Measurements from ENCODE around the gene OCA2. TPM values are rescaled to one million over a fixed set of nuclear protein-coding genes. Genes with fewer than 3 reads are reported as not detected.

Gene OCA2
- total RNA-seq, 3 donors from 2014 or later (not counting 1 experiment from before 2014, with no cell fraction given) = 0.35 to 1.5 (median 0.56) TPM

DNA sequence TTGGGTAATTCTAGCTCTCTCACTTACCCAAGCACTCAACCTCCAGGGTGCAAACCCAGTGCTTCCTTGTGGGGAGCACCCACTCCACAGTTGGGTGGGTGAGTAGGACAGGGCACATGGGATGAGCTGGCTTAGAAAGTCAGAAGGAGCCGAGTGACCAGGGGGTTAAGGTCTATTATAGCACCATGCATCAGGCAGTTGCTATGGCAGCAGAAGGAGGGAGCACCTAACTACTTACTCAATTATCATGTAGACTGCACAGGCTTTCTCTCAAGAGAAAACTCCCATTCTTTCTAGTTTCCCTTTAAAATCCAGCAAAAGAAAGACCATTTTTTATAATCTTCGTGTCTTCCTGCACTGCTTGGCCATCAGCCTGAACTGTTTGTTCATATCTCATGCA, 163.0 kb downstream of the OCA2 start:
- H3K4me3 ChIP-seq (ENCODE audit: low read length) = no peak overlapping the region
- intact Hi-C loops (cut with micrococcal nuclease) = no loop called here
- H3K36me3 ChIP-seq (ENCODE audit: control insufficient read depth, insufficient read depth, low read length) = no peaks in the 10 kb centered on the region
- no peaks in the 10 kb centered on the region for H3K4me1 Mint-ChIP-seq
- peaks cover 8% of the 10 kb centered on the region for H3K9me3 ChIP-seq (ENCODE audit: control insufficient read depth, insufficient read depth, low read length)
- H3K27me3 ChIP-seq (ENCODE audit: control insufficient read depth, insufficient read depth, low read length) = no peaks in the 10 kb centered on the region
- H3K27ac Mint-ChIP-seq = no peak overlapping the region
- no peaks in the 10 kb centered on the region for H3K27me3 Mint-ChIP-seq (ENCODE audit: low read depth in 2 of 2)
- H3K4me1 ChIP-seq (ENCODE audit: control insufficient read depth, insufficient read depth, low read length) = no peaks in the 10 kb centered on the region
- no peak for DNase-seq
- peaks cover 2 to 5% of the 10 kb centered on the region in 2 donors for H3K9me3 Mint-ChIP-seq
- no peak overlapping the region for H3K4me3 Mint-ChIP-seq
- no peak overlapping the region for H3K27ac ChIP-seq (ENCODE audit: low read length)
- ATAC-seq = no peak
- no peaks in the 10 kb centered on the region for H3K36me3 Mint-ChIP-seq
- TF ChIP-seq, protein P1, sequence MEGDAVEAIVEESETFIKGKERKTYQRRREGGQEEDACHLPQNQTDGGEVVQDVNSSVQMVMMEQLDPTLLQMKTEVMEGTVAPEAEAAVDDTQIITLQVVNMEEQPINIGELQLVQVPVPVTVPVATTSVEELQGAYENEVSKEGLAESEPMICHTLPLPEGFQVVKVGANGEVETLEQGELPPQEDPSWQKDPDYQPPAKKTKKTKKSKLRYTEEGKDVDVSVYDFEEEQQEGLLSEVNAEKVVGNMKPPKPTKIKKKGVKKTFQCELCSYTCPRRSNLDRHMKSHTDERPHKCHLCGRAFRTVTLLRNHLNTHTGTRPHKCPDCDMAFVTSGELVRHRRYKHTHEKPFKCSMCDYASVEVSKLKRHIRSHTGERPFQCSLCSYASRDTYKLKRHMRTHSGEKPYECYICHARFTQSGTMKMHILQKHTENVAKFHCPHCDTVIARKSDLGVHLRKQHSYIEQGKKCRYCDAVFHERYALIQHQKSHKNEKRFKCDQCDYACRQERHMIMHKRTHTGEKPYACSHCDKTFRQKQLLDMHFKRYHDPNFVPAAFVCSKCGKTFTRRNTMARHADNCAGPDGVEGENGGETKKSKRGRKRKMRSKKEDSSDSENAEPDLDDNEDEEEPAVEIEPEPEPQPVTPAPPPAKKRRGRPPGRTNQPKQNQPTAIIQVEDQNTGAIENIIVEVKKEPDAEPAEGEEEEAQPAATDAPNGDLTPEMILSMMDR (IDR thresholded peaks at IDR 0.05) = no peak
- 66% methylated on average over 1 of the region's 2 CpGs for whole genome bisulfite sequencing (ENCODE audit: insufficient coverage)

DNA sequence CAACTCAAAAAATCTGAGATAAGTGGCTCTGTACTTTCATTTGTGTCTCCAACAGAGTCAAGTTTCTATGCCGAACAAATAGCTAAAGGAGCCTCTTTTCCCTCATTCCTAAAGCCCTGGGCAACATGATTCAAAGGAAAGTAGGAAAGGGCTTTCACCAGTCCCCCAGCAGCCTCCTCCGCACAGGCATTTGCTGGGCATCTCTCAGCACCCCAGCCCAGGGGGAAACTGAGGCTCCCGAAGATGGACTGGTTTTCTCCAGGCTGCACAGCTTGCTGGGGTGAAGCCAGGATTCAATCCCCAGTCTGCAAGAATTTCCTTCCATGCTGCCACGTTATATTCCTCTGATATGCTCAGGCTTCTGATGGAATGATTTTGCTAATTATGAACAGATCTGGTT, 163.8 kb downstream of the OCA2 start:
- no peak overlapping the region for H3K4me3 Mint-ChIP-seq
- no peaks in the 10 kb centered on the region for H3K27me3 ChIP-seq (ENCODE audit: control insufficient read depth, insufficient read depth, low read length)
- H3K4me3 ChIP-seq (ENCODE audit: low read length) = no peak overlapping the region
- H3K36me3 Mint-ChIP-seq = no peaks in the 10 kb centered on the region
- no peaks in the 10 kb centered on the region for H3K4me1 ChIP-seq (ENCODE audit: control insufficient read depth, insufficient read depth, low read length)
- peaks cover 2 to 5% of the 10 kb centered on the region in 2 donors for H3K9me3 Mint-ChIP-seq
- H3K9me3 ChIP-seq (ENCODE audit: control insufficient read depth, insufficient read depth, low read length) = peaks cover 8% of the 10 kb centered on the region
- H3K27me3 Mint-ChIP-seq (ENCODE audit: low read depth in 2 of 2) = no peaks in the 10 kb centered on the region
- TF ChIP-seq, protein P1 (IDR thresholded peaks at IDR 0.05) = no peak
- DNase-seq (no peak), ATAC-seq (no peak)
- WGBS (ENCODE audit: insufficient coverage) = 87% methylated on average over 4 of the region's 4 CpGs
- H3K36me3 ChIP-seq (ENCODE audit: control insufficient read depth, insufficient read depth, low read length) = no peaks in the 10 kb centered on the region
- no peaks in the 10 kb centered on the region for H3K4me1 Mint-ChIP-seq
- no peak overlapping the region for H3K27ac ChIP-seq (ENCODE audit: low read length)
- intact Hi-C loops (cut with micrococcal nuclease) = no loop called here
- H3K27ac Mint-ChIP-seq = no peak overlapping the region

DNA sequence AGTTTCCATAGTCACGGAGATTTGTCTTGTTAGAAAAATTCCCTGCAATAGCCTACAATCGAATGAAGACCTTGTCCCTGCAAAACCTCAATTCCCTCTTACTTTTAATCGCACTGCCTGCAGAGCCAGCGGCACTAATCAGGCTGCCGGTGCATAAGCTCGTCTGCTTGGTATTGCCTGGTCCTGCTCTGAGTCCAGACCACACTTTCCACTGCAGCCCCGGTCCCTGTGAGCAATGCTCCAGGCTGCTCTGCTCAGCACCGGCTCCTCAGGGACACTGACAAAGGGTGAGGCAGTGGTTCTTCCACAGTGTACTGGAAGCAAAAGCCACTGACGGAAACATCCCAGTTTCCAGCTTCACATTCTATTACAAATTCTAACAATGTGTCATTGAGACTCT, 164.3 kb downstream of the OCA2 start:
- Mint-ChIP-seq H3K27ac (no peak overlapping the region), H3K27me3 (ENCODE audit: low read depth in 2 of 2) (no peaks in the 10 kb centered on the region), H3K4me1 (no peaks in the 10 kb centered on the region), H3K4me3 (no peak overlapping the region), H3K36me3 (no peaks in the 10 kb centered on the region), H3K9me3 (peaks cover 2 to 5% of the 10 kb centered on the region in 2 donors)
- TF ChIP-seq, protein P1 (IDR thresholded peaks at IDR 0.05) = no peak
- intact Hi-C loops (cut with micrococcal nuclease) = no loop called here
- Histone ChIP-seq H3K27me3 (ENCODE audit: control insufficient read depth, insufficient read depth, low read length) (no peaks in the 10 kb centered on the region), H3K27ac (ENCODE audit: low read length) (no peak overlapping the region), H3K4me1 (ENCODE audit: control insufficient read depth, insufficient read depth, low read length) (no peaks in the 10 kb centered on the region), H3K4me3 (ENCODE audit: low read length) (no peak overlapping the region), H3K36me3 (ENCODE audit: control insufficient read depth, insufficient read depth, low read length) (no peaks in the 10 kb centered on the region), H3K9me3 (ENCODE audit: control insufficient read depth, insufficient read depth, low read length) (peaks cover 5% of the 10 kb centered on the region)
- ATAC-seq (no peak), DNase-seq (no peak)
- 81% methylated on average over 8 of the region's 9 CpGs for WGBS (ENCODE audit: insufficient coverage)

DNA sequence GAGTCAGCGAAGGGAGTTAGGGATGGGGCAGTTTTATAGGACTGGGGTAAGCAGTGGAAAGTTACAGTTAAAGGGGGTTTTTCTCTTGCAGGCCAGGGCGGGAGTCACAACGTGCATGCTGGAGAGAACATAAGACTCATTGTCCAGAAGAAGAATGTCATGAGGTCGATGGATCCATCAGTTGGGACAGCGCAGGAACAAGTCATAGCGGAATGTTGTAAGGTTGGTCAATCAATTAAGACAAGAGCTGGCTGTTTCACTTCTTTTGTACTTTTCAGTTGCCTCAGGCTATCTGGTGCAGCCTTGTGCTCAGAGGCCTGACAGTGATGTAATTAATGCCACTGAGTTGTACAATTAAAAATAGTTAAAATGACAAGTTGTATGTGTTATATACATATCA, 165.6 kb downstream of the OCA2 start:
- no peak for DNase-seq
- WGBS (ENCODE audit: insufficient coverage) = 91% methylated on average over 6 of the region's 6 CpGs
- H3K4me1 Mint-ChIP-seq = no peaks in the 10 kb centered on the region
- no peak overlapping the region for H3K4me3 ChIP-seq (ENCODE audit: low read length)
- H3K4me1 ChIP-seq (ENCODE audit: control insufficient read depth, insufficient read depth, low read length) = no peaks in the 10 kb centered on the region
- TF ChIP-seq, protein P1 (IDR thresholded peaks at IDR 0.05) = no peak
- H3K9me3 Mint-ChIP-seq = peaks cover 2 to 5% of the 10 kb centered on the region in 2 donors
- no peak overlapping the region for H3K4me3 Mint-ChIP-seq
- peaks cover 5% of the 10 kb centered on the region for H3K9me3 ChIP-seq (ENCODE audit: control insufficient read depth, insufficient read depth, low read length)
- H3K36me3 ChIP-seq (ENCODE audit: control insufficient read depth, insufficient read depth, low read length) = no peaks in the 10 kb centered on the region
- no peak for ATAC-seq
- no peaks in the 10 kb centered on the region for H3K36me3 Mint-ChIP-seq
- no peaks in the 10 kb centered on the region for H3K27me3 ChIP-seq (ENCODE audit: control insufficient read depth, insufficient read depth, low read length)
- H3K27me3 Mint-ChIP-seq (ENCODE audit: low read depth in 2 of 2) = no peaks in the 10 kb centered on the region
- intact Hi-C loops (cut with micrococcal nuclease) = no loop called here
- H3K27ac ChIP-seq (ENCODE audit: low read length) = no peak overlapping the region
- no peak overlapping the region for H3K27ac Mint-ChIP-seq
